Panc1 (cell line): Measurements from ENCODE around the gene PLA2G4F. TPM values are rescaled to one million over a fixed set of nuclear protein-coding genes. Genes with fewer than 3 reads are reported as not detected.

Source experiments
- ATAC-seq: fragments of 200-7000 bp; cut with Tn5 transposase; 2 replicates; pipeline ENCODE4 v1.9.1; 2020; ENCODE audit warnings: mild to moderate bottlenecking, moderate library complexity
- Bru-seq: library from RNA; stranded (reverse); fragments of 400-500 nt; gene quantifications from one replicate; lab custom pipeline; 2021; lab: Mats Ljungman, UMichigan
- BruChase-seq, 2 experiments: library from RNA; stranded (reverse); fragments of 400-500 nt; gene quantifications; one replicate each; lab custom pipeline; 2021; lab: Mats Ljungman, UMichigan
- BruUV-seq: library from RNA; stranded (reverse); fragments of 400-500 nt; replicated peaks from 2 replicates; lab custom pipeline; 2021; lab: Mats Ljungman, UMichigan
- CTCF ChIA-PET: fragments of 300-600 bp; sonication (Branson Sonifier 250); formaldehyde crosslinking; loops from one replicate; lab custom pipeline; 2022; ENCODE audit warnings: antibody characterized with exemption; lab: Charles Lee
- POLR2A ChIA-PET: fragments of 300-600 bp; sonication (Branson Sonifier 250); formaldehyde crosslinking; loops from one replicate; lab custom pipeline; 2022; ENCODE audit warnings: antibody characterized with exemption; lab: Charles Lee
- DNase-seq: peaks from one replicate; pipeline ENCODE4 v3.0.0-alpha.2; 2010; ENCODE audit warnings: low read depth, low spot score
- H3K27ac ChIP-seq: 2 replicates; pipeline ENCODE4 v1.5.1; 2011; ENCODE audit warnings: mild to moderate bottlenecking, low read length, inconsistent platforms
- H3K27me3 ChIP-seq: fragments of 200-500 bp; sonication (Bioruptor generic); 2 replicates; pipeline ENCODE4 v1.6.0; 2014; ENCODE audit warnings: low read length, inconsistent platforms; ENCODE audit not compliant: control insufficient read depth, insufficient read depth
- H3K36me3 ChIP-seq: fragments of 200-500 bp; sonication (Bioruptor generic); 2 replicates; pipeline ENCODE4 v1.5.1; 2014; ENCODE audit warnings: inconsistent platforms, mild to moderate bottlenecking, low read length, moderate library complexity; ENCODE audit not compliant: control insufficient read depth, insufficient read depth
- H3K4me1 ChIP-seq: 2 replicates; pipeline ENCODE4 v1.5.1; 2011; ENCODE audit warnings: inconsistent platforms, mild to moderate bottlenecking, low read length, moderate library complexity; ENCODE audit not compliant: control insufficient read depth, insufficient read depth
- H3K4me3 ChIP-seq, 2 experiments: 2 replicates each; pipeline ENCODE4 v1.5.1; 2011 to 2012; ENCODE audit warnings: low read depth in 2 of 2, low read length in 2 of 2, mild to moderate bottlenecking in 2 of 2, inconsistent platforms in 1 of 2, moderate library complexity in 1 of 2
- H3K9me3 ChIP-seq: fragments of 200-500 bp; sonication (Bioruptor generic); 2 replicates; pipeline ENCODE4 v1.5.1; 2014; ENCODE audit warnings: low read depth, mild to moderate bottlenecking, inconsistent platforms, low read length, moderate library complexity; ENCODE audit not compliant: control insufficient read depth, insufficient read depth
- POLR2AphosphoS5 ChIP-seq: IDR thresholded peaks from 2 replicates; pipeline ENCODE4 v1.6.1; 2012; ENCODE audit warnings: mild to moderate bottlenecking, low read depth, low read length, moderate library complexity
- SIN3A ChIP-seq: IDR thresholded peaks from 2 replicates; pipeline ENCODE4 v1.6.1; 2012; ENCODE audit warnings: low read depth, mild to moderate bottlenecking, low read length, moderate library complexity, borderline replicate concordance; ENCODE audit not compliant: insufficient read depth
- TCF7L2 ChIP-seq: IDR thresholded peaks from 2 replicates; pipeline ENCODE4 v1.6.1; 2011; ENCODE audit warnings: mild to moderate bottlenecking, low read depth, low read length, inconsistent platforms
- in situ Hi-C: cut with HindIII; loops from 2 replicates; pipeline ENCODE4 v1.10.0; 2016; ENCODE audit warnings: low sequenced_read_pairs, low pct_unique_long_range_greater_than_20kb
- intact Hi-C: fragments of 100-400 bp; cut with micrococcal nuclease; formaldehyde crosslinking; loops from one replicate; pipeline ENCODE4 v1.10.0; 2022; ENCODE audit not compliant: unreplicated experiment
- long read RNA-seq: library from polyadenylated mRNA; unstranded; transcript quantifications from one replicate; pipeline ENCODE4 v2.0.0, GENCODE V29; 2021; ENCODE audit not compliant: unreplicated experiment
- polyA plus RNA-seq: library from polyadenylated mRNA; unstranded; fragments of >200 nt; gene quantifications from one replicate; pipeline ENCODE4 v1.2.1, GENCODE V29; 2012; ENCODE audit warnings: missing spikeins; ENCODE audit not compliant: insufficient read length
- total RNA-seq: library from RNA; stranded (reverse); gene quantifications from one replicate; pipeline ENCODE4 v1.2.1, GENCODE V29; 2021; ENCODE audit not compliant: unreplicated experiment
- TF ChIP-seq, protein P1 (sequence below), 2 experiments: IDR thresholded peaks; 2 replicates each; pipeline ENCODE4 v1.6.1; 2011 to 2012; ENCODE audit warnings: low read depth in 2 of 2, control low read depth in 1 of 2, low read length in 1 of 2, mild to moderate bottlenecking in 1 of 2, moderate library complexity in 1 of 2; ENCODE audit not compliant: insufficient read depth in 1 of 2
- TF ChIP-seq, protein P2 (sequence below): fragments of 450-650 bp; IDR thresholded peaks from 2 replicates; pipeline ENCODE4 v1.5.1; 2017; ENCODE audit warnings: mild to moderate bottlenecking

The PLA2G4F gene, protein sequence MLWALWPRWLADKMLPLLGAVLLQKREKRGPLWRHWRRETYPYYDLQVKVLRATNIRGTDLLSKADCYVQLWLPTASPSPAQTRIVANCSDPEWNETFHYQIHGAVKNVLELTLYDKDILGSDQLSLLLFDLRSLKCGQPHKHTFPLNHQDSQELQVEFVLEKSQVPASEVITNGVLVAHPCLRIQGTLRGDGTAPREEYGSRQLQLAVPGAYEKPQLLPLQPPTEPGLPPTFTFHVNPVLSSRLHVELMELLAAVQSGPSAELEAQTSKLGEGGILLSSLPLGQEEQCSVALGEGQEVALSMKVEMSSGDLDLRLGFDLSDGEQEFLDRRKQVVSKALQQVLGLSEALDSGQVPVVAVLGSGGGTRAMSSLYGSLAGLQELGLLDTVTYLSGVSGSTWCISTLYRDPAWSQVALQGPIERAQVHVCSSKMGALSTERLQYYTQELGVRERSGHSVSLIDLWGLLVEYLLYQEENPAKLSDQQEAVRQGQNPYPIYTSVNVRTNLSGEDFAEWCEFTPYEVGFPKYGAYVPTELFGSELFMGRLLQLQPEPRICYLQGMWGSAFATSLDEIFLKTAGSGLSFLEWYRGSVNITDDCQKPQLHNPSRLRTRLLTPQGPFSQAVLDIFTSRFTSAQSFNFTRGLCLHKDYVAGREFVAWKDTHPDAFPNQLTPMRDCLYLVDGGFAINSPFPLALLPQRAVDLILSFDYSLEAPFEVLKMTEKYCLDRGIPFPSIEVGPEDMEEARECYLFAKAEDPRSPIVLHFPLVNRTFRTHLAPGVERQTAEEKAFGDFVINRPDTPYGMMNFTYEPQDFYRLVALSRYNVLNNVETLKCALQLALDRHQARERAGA
- not detected for total RNA-seq
- polyA plus RNA-seq: not detected
- not detected for Bru-seq, nascent RNA
- not detected for BruChase-seq, experiment 1, labeled RNA remaining after a 2-hour chase
- not detected for BruChase-seq, experiment 2, labeled RNA remaining after a 6-hour chase
- long read RNA-seq: 0 reads

DNA sequence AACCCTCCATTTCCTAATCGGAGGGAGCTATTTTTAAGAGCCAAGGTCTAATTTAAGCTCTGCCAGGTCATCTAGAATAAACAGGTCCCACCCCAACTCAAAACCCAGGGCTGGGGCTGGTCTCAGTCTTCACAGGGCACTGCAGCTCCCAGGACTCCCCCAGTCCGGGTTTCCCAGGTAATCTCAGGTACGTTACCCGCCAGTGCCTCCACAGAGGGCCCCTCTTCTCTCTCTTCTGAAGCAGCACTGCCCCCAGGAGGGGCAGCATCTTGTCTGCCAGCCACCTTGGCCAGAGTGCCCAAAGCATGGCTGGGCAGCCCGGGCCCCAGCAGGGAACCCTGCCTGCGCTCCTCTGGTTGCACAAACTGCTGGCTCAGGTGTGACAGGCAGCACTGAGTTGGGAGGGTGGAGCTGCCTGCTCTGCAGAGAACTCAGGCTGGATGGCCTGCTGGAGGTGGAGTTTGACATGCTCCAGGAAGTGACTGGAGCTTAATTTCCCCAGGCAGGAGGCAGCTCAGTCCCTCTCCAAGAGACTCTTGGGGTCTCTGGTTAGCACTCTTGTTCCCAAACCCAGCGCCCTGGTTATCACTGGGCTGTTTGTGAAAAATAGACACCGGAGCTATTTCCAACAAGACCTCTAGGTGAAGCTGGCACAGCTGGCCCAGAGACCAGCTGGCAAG, at the start of gene PLA2G4F:
Gene PLA2G4F (minus strand): TSS at position 394 of the 680 bp plus-strand sequence. CDS start 87 bp downstream, at position 307.
- DNase-seq (no peak), ATAC-seq (0 out of 2 replicates have a peak, but pooled peaks have one; percentile 29)
- POLR2A ChIA-PET: no interaction called here
- in situ Hi-C loops: no loop called here
- H3K36me3 ChIP-seq: peaks cover 4% of the 10 kb centered on the region; the same call in 1 of the 2 replicates
- no peak within 1 kb of the TSS for H3K27ac ChIP-seq
- TF ChIP-seq SIN3A: no peak
- no peak for TF ChIP-seq TCF7L2
- TF ChIP-seq, protein P1, sequence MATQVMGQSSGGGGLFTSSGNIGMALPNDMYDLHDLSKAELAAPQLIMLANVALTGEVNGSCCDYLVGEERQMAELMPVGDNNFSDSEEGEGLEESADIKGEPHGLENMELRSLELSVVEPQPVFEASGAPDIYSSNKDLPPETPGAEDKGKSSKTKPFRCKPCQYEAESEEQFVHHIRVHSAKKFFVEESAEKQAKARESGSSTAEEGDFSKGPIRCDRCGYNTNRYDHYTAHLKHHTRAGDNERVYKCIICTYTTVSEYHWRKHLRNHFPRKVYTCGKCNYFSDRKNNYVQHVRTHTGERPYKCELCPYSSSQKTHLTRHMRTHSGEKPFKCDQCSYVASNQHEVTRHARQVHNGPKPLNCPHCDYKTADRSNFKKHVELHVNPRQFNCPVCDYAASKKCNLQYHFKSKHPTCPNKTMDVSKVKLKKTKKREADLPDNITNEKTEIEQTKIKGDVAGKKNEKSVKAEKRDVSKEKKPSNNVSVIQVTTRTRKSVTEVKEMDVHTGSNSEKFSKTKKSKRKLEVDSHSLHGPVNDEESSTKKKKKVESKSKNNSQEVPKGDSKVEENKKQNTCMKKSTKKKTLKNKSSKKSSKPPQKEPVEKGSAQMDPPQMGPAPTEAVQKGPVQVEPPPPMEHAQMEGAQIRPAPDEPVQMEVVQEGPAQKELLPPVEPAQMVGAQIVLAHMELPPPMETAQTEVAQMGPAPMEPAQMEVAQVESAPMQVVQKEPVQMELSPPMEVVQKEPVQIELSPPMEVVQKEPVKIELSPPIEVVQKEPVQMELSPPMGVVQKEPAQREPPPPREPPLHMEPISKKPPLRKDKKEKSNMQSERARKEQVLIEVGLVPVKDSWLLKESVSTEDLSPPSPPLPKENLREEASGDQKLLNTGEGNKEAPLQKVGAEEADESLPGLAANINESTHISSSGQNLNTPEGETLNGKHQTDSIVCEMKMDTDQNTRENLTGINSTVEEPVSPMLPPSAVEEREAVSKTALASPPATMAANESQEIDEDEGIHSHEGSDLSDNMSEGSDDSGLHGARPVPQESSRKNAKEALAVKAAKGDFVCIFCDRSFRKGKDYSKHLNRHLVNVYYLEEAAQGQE (IDR thresholded peaks at IDR 0.05; ENCODE audit: insufficient read depth in 1 of 2, low read depth in 2 of 2, low read length in 1 of 2): no peak
- TF ChIP-seq POLR2AphosphoS5: no peak
- TF ChIP-seq, protein P2, sequence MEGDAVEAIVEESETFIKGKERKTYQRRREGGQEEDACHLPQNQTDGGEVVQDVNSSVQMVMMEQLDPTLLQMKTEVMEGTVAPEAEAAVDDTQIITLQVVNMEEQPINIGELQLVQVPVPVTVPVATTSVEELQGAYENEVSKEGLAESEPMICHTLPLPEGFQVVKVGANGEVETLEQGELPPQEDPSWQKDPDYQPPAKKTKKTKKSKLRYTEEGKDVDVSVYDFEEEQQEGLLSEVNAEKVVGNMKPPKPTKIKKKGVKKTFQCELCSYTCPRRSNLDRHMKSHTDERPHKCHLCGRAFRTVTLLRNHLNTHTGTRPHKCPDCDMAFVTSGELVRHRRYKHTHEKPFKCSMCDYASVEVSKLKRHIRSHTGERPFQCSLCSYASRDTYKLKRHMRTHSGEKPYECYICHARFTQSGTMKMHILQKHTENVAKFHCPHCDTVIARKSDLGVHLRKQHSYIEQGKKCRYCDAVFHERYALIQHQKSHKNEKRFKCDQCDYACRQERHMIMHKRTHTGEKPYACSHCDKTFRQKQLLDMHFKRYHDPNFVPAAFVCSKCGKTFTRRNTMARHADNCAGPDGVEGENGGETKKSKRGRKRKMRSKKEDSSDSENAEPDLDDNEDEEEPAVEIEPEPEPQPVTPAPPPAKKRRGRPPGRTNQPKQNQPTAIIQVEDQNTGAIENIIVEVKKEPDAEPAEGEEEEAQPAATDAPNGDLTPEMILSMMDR: no peak
- H3K4me1 ChIP-seq: no peaks in the 10 kb centered on the region
- no peak within 1 kb of the TSS for H3K4me3 ChIP-seq
- no TSS peak for BruUV-seq
- CTCF ChIA-PET: interaction anchor here (0.5 to 0.7 kb wide), 2 partner anchors 22 to 229 kb away, joined by 3 read pairs; no protein-coding TSS in a partner anchor
- intact Hi-C loops: no loop called here
- no peaks in the 10 kb centered on the region for H3K27me3 ChIP-seq
- H3K9me3 ChIP-seq: no peaks in the 10 kb centered on the region

DNA sequence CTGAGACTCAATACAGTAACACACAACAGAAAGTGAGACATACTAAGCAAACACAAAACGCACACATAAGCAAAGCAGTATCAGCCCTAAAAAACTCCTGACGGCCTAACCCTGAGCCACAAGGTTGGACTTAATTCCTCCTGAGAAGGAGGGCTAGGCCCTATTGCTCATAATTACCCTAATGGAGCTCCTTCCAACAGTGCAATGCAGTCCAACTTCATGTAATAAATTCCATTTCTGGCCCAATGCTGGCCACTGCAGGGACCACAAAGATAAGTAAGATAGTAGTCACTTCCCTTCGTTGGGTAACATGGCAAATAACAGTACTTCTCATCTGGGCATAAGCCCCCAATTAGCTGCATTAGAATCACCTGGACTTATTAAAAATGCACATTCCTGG, 47.5 kb upstream of the PLA2G4F start:
- in situ Hi-C loops: no loop called here
- no peaks in the 10 kb centered on the region for H3K27me3 ChIP-seq
- ATAC-seq (no peak), DNase-seq (no peak)
- no peaks in the 10 kb centered on the region for H3K9me3 ChIP-seq
- intact Hi-C loops: no loop called here
- no peak overlapping the region for H3K4me3 ChIP-seq
- no peak for TF ChIP-seq TCF7L2
- TF ChIP-seq POLR2AphosphoS5: no peak
- no peak for TF ChIP-seq SIN3A
- TF ChIP-seq, protein P2: no peak
- TF ChIP-seq, protein P1 (IDR thresholded peaks at IDR 0.05; ENCODE audit: insufficient read depth in 1 of 2, low read depth in 2 of 2, low read length in 1 of 2): no peak
- peaks cover 10% of the 10 kb centered on the region for H3K4me1 ChIP-seq
- no TSS peak for BruUV-seq
- CTCF ChIA-PET: no interaction called here
- no peaks in the 10 kb centered on the region for H3K36me3 ChIP-seq
- H3K27ac ChIP-seq: no peak overlapping the region
- POLR2A ChIA-PET: no interaction called here
